ENCODE data around the gene GAST. TPM values are rescaled to one million over a fixed set of nuclear protein-coding genes. Genes with fewer than 3 reads are reported as not detected.

The GAST gene
- total and polyA plus RNA-seq, 10 donors = not detected

DNA sequence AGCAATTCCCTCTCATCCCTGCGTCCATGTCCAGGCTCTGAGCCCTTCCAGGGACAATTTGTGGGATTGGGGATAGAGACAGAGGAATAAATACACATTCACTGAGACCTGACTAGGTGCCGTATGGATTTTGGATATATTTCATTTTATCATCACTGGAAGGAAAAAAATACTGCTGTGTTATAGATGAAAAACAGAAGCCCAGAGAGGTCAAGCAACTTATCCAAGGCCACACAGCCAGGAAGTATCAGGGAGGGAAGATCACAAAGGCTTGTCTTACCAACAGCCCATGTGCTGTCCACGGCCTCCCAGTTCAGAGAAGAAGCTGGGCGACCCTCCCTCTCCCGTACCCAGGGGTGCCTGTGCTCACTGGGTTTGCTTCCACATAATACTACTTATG is 28.4 kb downstream of the GAST start:
- H3K9me3 ChIP-seq = no peaks in the 10 kb centered on the region
- H3K36me3 ChIP-seq = no peaks in the 10 kb centered on the region
- no peak for DNase-seq
- H3K27ac ChIP-seq = no peak overlapping the region
- intact Hi-C loops (cut with DNase I; ENCODE audit: low total_unique reads) = no loop called here
- WGBS, 5 donors = 78 to 96% (median 91%) methylated on average over 5 of the region's 5 CpGs
- H3K27me3 ChIP-seq (replicated peaks in 1 of 7) = peaks cover 0 to 25% (median 19%) of the 10 kb centered on the region in 7 donors
- peaks cover 0 to 10% (median 6%) of the 10 kb centered on the region in 6 donors for H3K4me1 ChIP-seq
- H3K4me3 ChIP-seq = no peak overlapping the region
- TF ChIP-seq CTCF (IDR thresholded peaks at IDR 0.05 in 8 of 11, conservative IDR thresholded peaks at IDR 0.05 in 3 of 11) = no peak
- TF ChIP-seq POLR2AphosphoS5 (IDR thresholded peaks at IDR 0.05) = no peak
- TF ChIP-seq POLR2A (IDR thresholded peaks at IDR 0.05) = no peak

DNA sequence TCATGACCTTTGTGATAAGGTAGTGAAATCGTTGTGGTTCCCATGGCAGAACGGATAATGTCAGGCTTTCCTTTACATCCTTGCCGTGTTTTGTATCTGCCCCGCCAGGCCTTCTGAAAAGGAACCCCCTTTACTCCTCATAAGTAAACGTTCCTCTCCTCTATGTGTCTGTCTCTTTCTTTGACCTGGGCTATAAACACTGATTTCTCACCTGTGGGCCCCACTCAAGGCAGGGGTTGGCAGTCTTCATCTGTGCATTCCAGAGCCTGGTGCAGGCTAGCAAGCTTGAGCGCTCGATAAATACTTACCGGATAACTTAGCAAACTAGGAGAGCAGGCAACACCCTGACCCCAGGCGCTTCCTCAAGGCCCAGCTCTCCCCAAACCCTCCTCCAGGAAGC is 29.6 kb downstream of the GAST start:
- Histone ChIP-seq H3K36me3 (no peaks in the 10 kb centered on the region), H3K4me1 (peaks cover 0 to 10% (median 6%) of the 10 kb centered on the region in 6 donors), H3K4me3 (no peak overlapping the region), H3K27ac (no peak overlapping the region), H3K27me3 (replicated peaks in 1 of 7) (peaks cover 0 to 13% (median 9%) of the 10 kb centered on the region in 7 donors), H3K9me3 (no peaks in the 10 kb centered on the region)
- intact Hi-C loops (cut with DNase I; ENCODE audit: low total_unique reads) = no loop called here
- 80 to 87% (median 87%) methylated on average over 9 of the region's 9 CpGs for WGBS, 5 donors
- TF ChIP-seq CTCF (IDR thresholded peaks at IDR 0.05 in 8 of 11, conservative IDR thresholded peaks at IDR 0.05 in 3 of 11) (no peak), POLR2AphosphoS5 (IDR thresholded peaks at IDR 0.05) (no peak), POLR2A (IDR thresholded peaks at IDR 0.05) (no peak)
- DNase-seq = no peak

GRCh38 chr17:41748275-41748674 is 36.1 kb downstream of the GAST start:
- no peak for DNase-seq
- H3K4me3 ChIP-seq = no peak overlapping the region
- H3K36me3 ChIP-seq = no peaks in the 10 kb centered on the region
- no peaks in the 10 kb centered on the region for H3K27me3 ChIP-seq (replicated peaks in 1 of 7)
- no peaks in the 10 kb centered on the region for H3K4me1 ChIP-seq
- WGBS, 5 donors = 83 to 93% (median 90%) methylated on average over 6 of the region's 6 CpGs
- intact Hi-C loops (cut with DNase I; ENCODE audit: low total_unique reads) = no loop called here
- no peaks in the 10 kb centered on the region for H3K9me3 ChIP-seq
- no peak overlapping the region for H3K27ac ChIP-seq
- TF ChIP-seq CTCF (IDR thresholded peaks at IDR 0.05 in 8 of 11, conservative IDR thresholded peaks at IDR 0.05 in 3 of 11) (no peak), POLR2AphosphoS5 (IDR thresholded peaks at IDR 0.05) (no peak), POLR2A (IDR thresholded peaks at IDR 0.05) (no peak)

- no peaks in the 10 kb centered on the region for H3K4me1 ChIP-seq
- no peaks in the 10 kb centered on the region for H3K9me3 ChIP-seq
- H3K4me3 ChIP-seq = no peak overlapping the region
- intact Hi-C loops (cut with DNase I; ENCODE audit: low total_unique reads) = no loop called here
- TF ChIP-seq POLR2A (IDR thresholded peaks at IDR 0.05) = no peak
- TF ChIP-seq CTCF (IDR thresholded peaks at IDR 0.05 in 8 of 11, conservative IDR thresholded peaks at IDR 0.05 in 3 of 11) = no peak
- no peak for TF ChIP-seq POLR2AphosphoS5 (IDR thresholded peaks at IDR 0.05)
- H3K27me3 ChIP-seq (replicated peaks in 1 of 7) = no peaks in the 10 kb centered on the region
- DNase-seq = no peak
- H3K27ac ChIP-seq = no peak overlapping the region
- peaks cover 0 to 14% (median 8%) of the 10 kb centered on the region in 6 donors for H3K36me3 ChIP-seq
- 79 to 85% (median 83%) methylated on average over 4 of the region's 4 CpGs for WGBS, 5 donors
These were observed 38.7 kb downstream of the GAST start for GRCh38 chr17:41750862-41751261.
